Fibroblast of lung (primary cell): Measurements from ENCODE around the gene SLC22A23. TPM values are rescaled to one million over a fixed set of nuclear protein-coding genes. Genes with fewer than 3 reads are reported as not detected.

ENCODE experiments used
- DNase-seq, 2 donors: peaks; one replicate each; pipeline versions ENCODE4 v3.0.0 to v3.0.0-alpha.2; 2010; ENCODE audit warnings: low read depth in 2 of 2
- H2AFZ ChIP-seq: 2 replicates; pipeline ENCODE4 v1.5.1; 2012; ENCODE audit warnings: low read length, control low read depth, inconsistent platforms
- H3K27ac ChIP-seq: 2 replicates; pipeline ENCODE4 v1.5.1; 2011; ENCODE audit warnings: low read length, control low read depth; ENCODE audit not compliant: insufficient read depth
- H3K27me3 ChIP-seq: 2 replicates; pipeline ENCODE4 v1.5.1; 2011; ENCODE audit warnings: mild to moderate bottlenecking, low read length; ENCODE audit not compliant: control insufficient read depth, insufficient read depth
- H3K36me3 ChIP-seq: 2 replicates; pipeline ENCODE4 v1.5.1; 2011; ENCODE audit warnings: low read length; ENCODE audit not compliant: control insufficient read depth, insufficient read depth
- H3K4me1 ChIP-seq: 2 replicates; pipeline ENCODE4 v1.5.1; 2011; ENCODE audit warnings: low read length; ENCODE audit not compliant: control insufficient read depth, insufficient read depth; ENCODE audit errors: extremely low read depth
- H3K4me2 ChIP-seq: 2 replicates; pipeline ENCODE4 v1.5.1; 2011; ENCODE audit warnings: low read length, control low read depth; ENCODE audit not compliant: insufficient read depth; ENCODE audit errors: extremely low read depth
- H3K4me3 ChIP-seq, 4 experiments: fragments of 200-600 bp in 1 of 4; sonication (generic) in 1 of 4; replicated peaks in 1 of 4; 2 replicates each; pipeline ENCODE4 v1.5.1; 2011 to 2016; ENCODE audit warnings: low read length in 4 of 4, low read depth in 3 of 4, mild to moderate bottlenecking in 3 of 4, control low read depth in 2 of 4, inconsistent platforms in 1 of 4, mixed read lengths in 1 of 4; ENCODE audit not compliant: insufficient read depth in 1 of 4; ENCODE audit errors: control extremely low read depth in 1 of 4
- H3K79me2 ChIP-seq: 2 replicates; pipeline ENCODE4 v1.5.1; 2012; ENCODE audit warnings: mild to moderate bottlenecking, low read length, inconsistent platforms; ENCODE audit not compliant: control insufficient read depth, insufficient read depth
- H3K9ac ChIP-seq: 2 replicates; pipeline ENCODE4 v1.5.1; 2011; ENCODE audit warnings: mild to moderate bottlenecking, low read length, control low read depth; ENCODE audit not compliant: insufficient read depth
- H3K9me3 ChIP-seq: 2 replicates; pipeline ENCODE4 v1.5.1; 2012; ENCODE audit warnings: low read depth, low read length; ENCODE audit not compliant: control insufficient read depth, insufficient read depth
- H4K20me1 ChIP-seq: 2 replicates; pipeline ENCODE4 v1.5.1; 2011; ENCODE audit warnings: low read length; ENCODE audit not compliant: control insufficient read depth, insufficient read depth; ENCODE audit errors: extremely low read depth
- CTCF ChIP-seq, 2 donors: IDR thresholded peaks in 1 of 2; conservative IDR thresholded peaks in 1 of 2; 1 replicate in 1 of 2; 2 replicates in 1 of 2; pipeline ENCODE4 v1.5.1; 2011 to 2012; ENCODE audit warnings: low read length in 2 of 2, control low read depth in 1 of 2, inconsistent platforms in 1 of 2, low read depth in 1 of 2, mild to moderate bottlenecking in 1 of 2
- EZH2 ChIP-seq: IDR thresholded peaks from 2 replicates; pipeline ENCODE4 v1.5.1; 2012; ENCODE audit warnings: low read length, control low read depth, mild to moderate bottlenecking; ENCODE audit errors: missing control alignments
- polyA plus RNA-seq, 2 donors: library from polyadenylated mRNA; depleted of rRNA in 1 of 2; stranded (reverse) in 1 of 2; unstranded in 1 of 2; fragments of >200 nt; gene quantifications; 2 replicates each; pipeline ENCODE4 v1.2.1, GENCODE V29; 2011 to 2012; ENCODE audit warnings: missing spikeins in 1 of 2
- total RNA-seq: library from RNA; depleted of rRNA; stranded (reverse); fragments of >200 nt; gene quantifications from 2 replicates; pipeline ENCODE4 v1.2.1, GENCODE V29; 2014

Gene SLC22A23
- total and polyA plus RNA-seq, 2 donors (not counting 1 experiment from before 2014, with no cell fraction given) = 0.37 to 3.0 TPM

- Histone ChIP-seq H3K36me3 (no peaks in the 10 kb centered on the region), H3K9ac (no peak overlapping the region), H3K4me2 (no peak overlapping the region), H3K4me1 (peaks cover 5% of the 10 kb centered on the region), H4K20me1 (no peaks in the 10 kb centered on the region), H3K27ac (no peak overlapping the region), H2AFZ (no peak overlapping the region), H3K4me3 (no peak overlapping the region), H3K9me3 (no peaks in the 10 kb centered on the region), H3K79me2 (no peaks in the 10 kb centered on the region), H3K27me3 (no peaks in the 10 kb centered on the region)
- no peak for DNase-seq
- no peak for TF ChIP-seq CTCF (conservative IDR thresholded peaks at IDR 0.05 in 1 of 2, IDR thresholded peaks at IDR 0.05 in 1 of 2; ENCODE audit: low read depth in 1 of 2, low read length in 2 of 2)
- TF ChIP-seq EZH2 = no peak
These were observed 178.2 kb downstream of the SLC22A23 start for GRCh38 chr6:3278691-3279090.

GRCh38 chr6:3277851-3278416 is 178.9 kb downstream of the SLC22A23 start:
- H2AFZ ChIP-seq = no peak overlapping the region
- H3K4me1 ChIP-seq = peaks cover 5% of the 10 kb centered on the region
- no peak overlapping the region for H3K9ac ChIP-seq
- DNase-seq = no peak
- H3K4me2 ChIP-seq = no peak overlapping the region
- no peaks in the 10 kb centered on the region for H3K79me2 ChIP-seq
- TF ChIP-seq EZH2 = no peak
- no peak for TF ChIP-seq CTCF (conservative IDR thresholded peaks at IDR 0.05 in 1 of 2, IDR thresholded peaks at IDR 0.05 in 1 of 2; ENCODE audit: low read depth in 1 of 2, low read length in 2 of 2)
- H3K27me3 ChIP-seq = no peaks in the 10 kb centered on the region
- no peaks in the 10 kb centered on the region for H3K36me3 ChIP-seq
- H3K4me3 ChIP-seq = no peak overlapping the region
- no peaks in the 10 kb centered on the region for H3K9me3 ChIP-seq
- H4K20me1 ChIP-seq = no peaks in the 10 kb centered on the region
- no peak overlapping the region for H3K27ac ChIP-seq

GRCh38 chr6:3277251-3277650 is 179.6 kb downstream of the SLC22A23 start:
- H3K9me3 ChIP-seq = no peaks in the 10 kb centered on the region
- H3K4me2 ChIP-seq = no peak overlapping the region
- no peak overlapping the region for H3K9ac ChIP-seq
- H3K4me3 ChIP-seq = no peak overlapping the region
- no peaks in the 10 kb centered on the region for H3K36me3 ChIP-seq
- no peaks in the 10 kb centered on the region for H4K20me1 ChIP-seq
- TF ChIP-seq EZH2 (no peak), CTCF (conservative IDR thresholded peaks at IDR 0.05 in 1 of 2, IDR thresholded peaks at IDR 0.05 in 1 of 2; ENCODE audit: low read depth in 1 of 2, low read length in 2 of 2) (no peak)
- no peak for DNase-seq
- H2AFZ ChIP-seq = no peak overlapping the region
- peaks cover 3% of the 10 kb centered on the region for H3K4me1 ChIP-seq
- no peak overlapping the region for H3K27ac ChIP-seq
- no peaks in the 10 kb centered on the region for H3K79me2 ChIP-seq
- H3K27me3 ChIP-seq = no peaks in the 10 kb centered on the region
